LNCaP clone FGC (cell line): Measurements from ENCODE around the gene LFNG.

Experiments used
- DNase-seq: peaks from one replicate; pipeline ENCODE4 v3.0.0-alpha.2; 2011; ENCODE audit warnings: low read depth
- H3K4me3 ChIP-seq: 2 replicates; pipeline ENCODE4 v1.5.1; 2011; ENCODE audit warnings: mild to moderate bottlenecking, low read depth, low read length, control low read depth
- TF ChIP-seq, protein P1 (sequence below): IDR thresholded peaks from 2 replicates; pipeline ENCODE4 v1.5.1; 2012; ENCODE audit warnings: mild to moderate bottlenecking; ENCODE audit not compliant: control insufficient read depth, insufficient read depth; ENCODE audit errors: extremely low read depth

The LFNG gene

DNA sequence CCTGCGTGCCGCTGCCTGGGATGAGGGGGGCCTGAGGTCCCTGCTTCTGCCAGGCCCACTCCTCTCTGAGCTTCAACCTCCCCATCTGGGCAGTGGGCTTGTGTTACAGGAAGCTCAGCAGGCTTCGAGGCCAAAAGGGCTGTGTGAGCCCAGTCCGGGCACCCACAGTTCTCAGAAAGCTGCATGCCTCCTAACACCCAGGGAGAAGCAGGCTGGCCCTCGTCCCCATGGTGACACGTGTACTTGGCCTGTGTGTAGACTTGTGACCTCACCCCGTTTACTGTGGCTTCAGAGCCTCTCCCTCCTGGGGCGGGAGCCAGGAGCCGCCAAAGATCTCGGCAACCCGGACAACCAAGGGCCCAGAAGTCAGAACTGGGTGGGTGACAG lies 41.2 kb upstream of the LFNG start:
- no peak overlapping the region for H3K4me3 ChIP-seq
- peak; percentile 76 for DNase-seq
- TF ChIP-seq, protein P1, sequence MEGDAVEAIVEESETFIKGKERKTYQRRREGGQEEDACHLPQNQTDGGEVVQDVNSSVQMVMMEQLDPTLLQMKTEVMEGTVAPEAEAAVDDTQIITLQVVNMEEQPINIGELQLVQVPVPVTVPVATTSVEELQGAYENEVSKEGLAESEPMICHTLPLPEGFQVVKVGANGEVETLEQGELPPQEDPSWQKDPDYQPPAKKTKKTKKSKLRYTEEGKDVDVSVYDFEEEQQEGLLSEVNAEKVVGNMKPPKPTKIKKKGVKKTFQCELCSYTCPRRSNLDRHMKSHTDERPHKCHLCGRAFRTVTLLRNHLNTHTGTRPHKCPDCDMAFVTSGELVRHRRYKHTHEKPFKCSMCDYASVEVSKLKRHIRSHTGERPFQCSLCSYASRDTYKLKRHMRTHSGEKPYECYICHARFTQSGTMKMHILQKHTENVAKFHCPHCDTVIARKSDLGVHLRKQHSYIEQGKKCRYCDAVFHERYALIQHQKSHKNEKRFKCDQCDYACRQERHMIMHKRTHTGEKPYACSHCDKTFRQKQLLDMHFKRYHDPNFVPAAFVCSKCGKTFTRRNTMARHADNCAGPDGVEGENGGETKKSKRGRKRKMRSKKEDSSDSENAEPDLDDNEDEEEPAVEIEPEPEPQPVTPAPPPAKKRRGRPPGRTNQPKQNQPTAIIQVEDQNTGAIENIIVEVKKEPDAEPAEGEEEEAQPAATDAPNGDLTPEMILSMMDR, result no peak

DNA sequence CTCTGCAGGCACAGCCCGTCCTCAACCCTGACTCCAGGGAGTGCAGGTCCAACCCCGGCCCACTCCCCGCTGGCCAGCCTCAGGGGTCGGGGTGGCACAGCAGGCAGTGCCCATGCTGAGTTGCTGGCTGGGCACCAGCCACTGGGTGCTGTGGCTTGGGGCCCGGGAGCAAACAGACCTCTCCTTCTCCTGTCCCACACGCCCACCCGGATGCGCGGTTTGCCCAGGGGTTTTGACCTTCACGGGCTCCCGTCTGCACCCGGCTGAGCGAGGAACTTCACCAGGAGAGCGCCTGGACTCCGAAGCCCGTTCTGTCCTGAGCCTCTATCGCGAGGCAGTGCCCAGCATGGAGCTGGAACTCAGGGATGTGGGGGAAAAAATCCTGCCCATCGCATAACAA lies 40.8 kb upstream of the LFNG start:
- no peak for DNase-seq
- no peak overlapping the region for H3K4me3 ChIP-seq
- TF ChIP-seq, protein P1, result no peak

DNA sequence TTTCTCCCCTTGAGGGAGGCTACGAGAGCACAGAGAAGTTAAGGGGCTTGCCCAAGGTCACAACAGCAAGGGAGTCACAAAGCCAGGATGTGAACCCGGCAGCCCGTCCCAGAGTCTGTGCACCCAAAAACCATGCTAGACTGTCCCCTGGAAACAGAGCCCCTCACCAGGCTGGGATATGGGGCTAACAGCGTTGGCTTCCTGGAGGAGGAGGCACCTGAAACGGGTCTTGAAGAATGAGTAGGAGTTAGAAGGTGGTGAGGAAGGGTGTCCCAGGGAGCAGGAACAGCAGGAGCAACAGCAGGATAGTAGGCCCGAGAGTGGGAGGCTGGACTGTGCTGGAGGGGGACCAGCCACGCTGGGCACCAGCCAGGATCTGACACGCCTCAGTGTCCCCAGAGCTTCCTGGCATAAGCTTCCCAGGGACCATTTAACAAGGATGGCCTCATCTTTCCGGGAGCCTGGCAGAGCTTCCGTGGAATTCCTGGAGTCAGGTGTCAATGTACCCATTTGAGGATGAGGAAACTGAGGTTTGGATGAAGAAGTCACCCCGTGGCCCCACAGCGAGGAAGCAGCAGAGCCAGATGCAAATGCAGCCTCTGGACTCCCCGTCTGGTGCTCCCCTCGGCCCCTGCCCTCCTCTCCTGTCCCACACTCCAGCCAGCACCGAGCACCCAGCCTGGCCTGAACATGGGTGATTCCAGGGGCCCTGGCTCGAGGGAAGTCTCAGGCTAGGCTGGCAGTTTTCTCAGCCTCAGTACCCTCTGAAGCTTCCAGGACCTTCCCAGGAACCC lies 40.1 kb upstream of the LFNG start:
- TF ChIP-seq, protein P1, result no peak
- DNase-seq, result no peak
- H3K4me3 ChIP-seq, result no peak overlapping the region

DNA sequence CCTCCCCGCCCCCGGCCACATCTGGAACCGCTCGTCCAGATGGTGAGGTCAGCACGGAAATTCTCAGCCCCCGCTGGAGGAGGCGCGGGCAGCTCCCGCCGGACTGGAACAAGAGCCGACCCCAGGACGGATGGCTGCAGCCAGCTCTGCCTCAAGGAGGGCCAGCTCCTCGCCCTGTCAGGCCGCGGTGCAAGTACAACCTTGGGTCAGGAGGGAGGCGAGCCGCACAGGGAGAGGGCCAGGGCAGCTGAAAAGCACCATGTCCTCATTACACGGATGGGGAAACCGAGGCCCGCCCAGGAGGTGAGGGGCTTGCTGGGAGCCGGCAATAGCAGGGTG lies 39.5 kb upstream of the LFNG start:
- TF ChIP-seq, protein P1, result no peak
- DNase-seq, result no peak

DNA sequence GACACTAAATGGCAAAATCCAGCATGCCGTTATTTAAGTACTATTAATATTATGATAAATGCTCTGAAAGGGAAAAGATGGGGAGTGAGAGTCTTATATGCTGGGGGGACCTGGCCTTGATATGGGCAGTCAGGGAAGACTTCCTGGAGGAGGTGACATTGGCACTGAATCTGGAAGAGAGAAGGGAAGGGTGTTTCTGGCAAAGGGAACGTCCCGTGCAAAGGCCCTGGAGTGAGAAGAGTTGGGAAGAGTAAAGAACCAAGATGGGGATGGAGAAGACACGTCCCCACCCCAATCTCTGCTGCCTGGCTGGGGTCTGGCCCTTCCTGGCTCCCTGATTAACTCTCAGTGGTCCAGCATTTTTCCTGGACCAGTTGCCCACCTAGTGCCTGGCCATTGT lies 38.4 kb upstream of the LFNG start:
- TF ChIP-seq, protein P1, result no peak
- no peak for DNase-seq
- no peak overlapping the region for H3K4me3 ChIP-seq

More for the DNA sequence above, 39.5 kb upstream of the LFNG start:
- no peak overlapping the region for H3K4me3 ChIP-seq

DNA sequence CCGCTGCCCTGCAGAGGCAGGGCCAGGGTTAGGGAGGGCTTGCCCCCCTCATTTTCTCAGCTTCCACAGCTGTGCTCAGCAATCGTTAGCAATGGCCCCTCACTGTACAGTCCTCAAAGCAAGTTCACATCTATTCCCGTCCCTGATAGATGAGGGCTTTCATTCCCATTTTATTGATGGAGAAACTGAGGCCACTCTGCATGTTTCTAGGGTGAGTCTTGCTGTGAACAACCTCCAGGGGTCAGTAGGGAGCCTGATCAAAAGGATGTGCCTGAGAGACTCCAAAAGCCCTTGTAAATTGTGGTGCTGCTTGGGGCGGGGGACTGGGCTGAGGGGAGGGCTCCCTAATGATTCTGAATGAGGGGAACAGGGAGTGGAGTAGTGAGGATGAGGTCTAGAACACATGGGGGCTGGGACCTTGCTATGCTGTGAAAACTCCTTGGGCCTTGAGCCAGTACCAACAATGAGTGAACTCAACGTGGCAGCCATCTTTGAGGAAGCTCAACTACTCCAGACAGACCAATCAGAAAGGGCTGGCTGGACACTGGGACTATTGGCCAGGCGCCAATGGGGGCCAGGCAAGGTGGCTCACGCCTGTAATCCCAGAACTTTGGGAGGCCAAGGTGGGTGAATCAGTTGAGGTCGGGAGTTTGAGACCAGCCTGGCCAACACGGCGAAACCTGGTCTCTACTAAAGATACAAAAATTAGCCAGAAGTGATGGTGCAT lies 36.7 kb upstream of the LFNG start:
- TF ChIP-seq, protein P1, result no peak
- no peak for DNase-seq
- no peak overlapping the region for H3K4me3 ChIP-seq
